GM12872 (cell line): Measurements from ENCODE around the gene PACSIN1.

ENCODE experiments used
- TF ChIP-seq, protein P1 (sequence below): IDR thresholded peaks from 3 replicates; pipeline ENCODE4 v1.5.1; 2011; ENCODE audit warnings: low read depth, mild to moderate bottlenecking, low read length, moderate library complexity; ENCODE audit not compliant: insufficient read depth

Gene PACSIN1

GRCh38 chr6:34571388-34571787 lies 105.5 kb downstream of the PACSIN1 start:
- TF ChIP-seq, protein P1, sequence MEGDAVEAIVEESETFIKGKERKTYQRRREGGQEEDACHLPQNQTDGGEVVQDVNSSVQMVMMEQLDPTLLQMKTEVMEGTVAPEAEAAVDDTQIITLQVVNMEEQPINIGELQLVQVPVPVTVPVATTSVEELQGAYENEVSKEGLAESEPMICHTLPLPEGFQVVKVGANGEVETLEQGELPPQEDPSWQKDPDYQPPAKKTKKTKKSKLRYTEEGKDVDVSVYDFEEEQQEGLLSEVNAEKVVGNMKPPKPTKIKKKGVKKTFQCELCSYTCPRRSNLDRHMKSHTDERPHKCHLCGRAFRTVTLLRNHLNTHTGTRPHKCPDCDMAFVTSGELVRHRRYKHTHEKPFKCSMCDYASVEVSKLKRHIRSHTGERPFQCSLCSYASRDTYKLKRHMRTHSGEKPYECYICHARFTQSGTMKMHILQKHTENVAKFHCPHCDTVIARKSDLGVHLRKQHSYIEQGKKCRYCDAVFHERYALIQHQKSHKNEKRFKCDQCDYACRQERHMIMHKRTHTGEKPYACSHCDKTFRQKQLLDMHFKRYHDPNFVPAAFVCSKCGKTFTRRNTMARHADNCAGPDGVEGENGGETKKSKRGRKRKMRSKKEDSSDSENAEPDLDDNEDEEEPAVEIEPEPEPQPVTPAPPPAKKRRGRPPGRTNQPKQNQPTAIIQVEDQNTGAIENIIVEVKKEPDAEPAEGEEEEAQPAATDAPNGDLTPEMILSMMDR, result no peak

GRCh38 chr6:34572021-34572420 lies 106.1 kb downstream of the PACSIN1 start:
- TF ChIP-seq, protein P1, result no peak

GRCh38 chr6:34572585-34572984 lies 106.7 kb downstream of the PACSIN1 start:
- TF ChIP-seq, protein P1, result no peak

- TF ChIP-seq, protein P1, result no peak
Observed at GRCh38 chr6:34573567-34574183, 107.8 kb downstream of the PACSIN1 start.

GRCh38 chr6:34574647-34575293 lies 108.9 kb downstream of the PACSIN1 start:
- TF ChIP-seq, protein P1, result no peak

DNA sequence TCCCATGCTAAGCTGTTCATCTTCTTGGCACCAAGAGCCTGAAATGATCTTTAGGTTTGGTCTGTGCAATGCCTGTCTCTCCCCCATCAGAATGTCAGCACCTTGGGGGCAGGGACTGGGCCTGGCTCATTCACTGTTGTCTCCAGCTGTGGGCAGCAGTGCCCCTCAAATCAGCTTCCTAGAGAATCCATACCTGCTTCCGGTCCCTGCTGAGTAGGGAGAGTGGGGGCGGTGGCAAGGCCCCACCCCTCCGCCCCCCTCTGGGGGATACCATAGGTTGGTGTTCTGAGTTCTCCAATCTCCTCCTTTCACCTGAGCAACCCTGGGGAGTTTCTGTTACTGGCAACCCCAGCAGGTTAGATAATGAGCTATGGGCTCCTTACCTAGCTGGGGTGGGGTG lies 109.5 kb downstream of the PACSIN1 start:
- TF ChIP-seq, protein P1, result no peak

DNA sequence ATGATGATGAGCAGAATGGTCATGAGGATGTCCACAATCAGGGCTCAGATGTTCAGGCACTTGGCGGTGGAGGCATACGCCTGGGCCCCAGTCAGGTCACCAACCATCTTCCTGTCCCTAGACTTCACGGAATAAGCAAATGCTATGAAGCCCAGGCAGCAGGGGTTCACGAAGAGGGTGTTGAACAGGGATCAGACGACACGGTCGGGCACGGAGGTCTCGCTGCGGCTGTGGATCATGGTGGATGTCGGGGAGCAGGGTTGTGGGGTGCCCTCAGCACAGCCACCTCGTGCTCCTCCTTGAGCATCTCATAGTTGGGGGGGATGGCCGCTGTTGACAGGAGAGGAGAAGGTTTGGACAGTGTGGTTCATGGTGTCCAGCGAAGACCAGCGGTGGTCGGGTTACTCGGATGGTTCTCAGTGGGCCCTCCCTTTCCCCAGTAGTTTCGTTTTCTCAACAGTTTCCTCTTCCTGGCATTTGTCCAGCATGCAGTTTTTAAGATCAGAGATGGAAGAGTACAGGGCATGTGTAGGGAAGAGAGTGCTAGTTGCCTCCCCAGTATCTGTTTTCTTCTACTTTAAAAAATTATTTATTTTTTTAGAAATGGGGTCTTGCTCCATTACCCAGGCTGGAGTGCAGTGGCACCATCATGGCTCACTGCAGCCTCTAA lies 110.5 kb downstream of the PACSIN1 start:
- TF ChIP-seq, protein P1, result no peak
